Memory B cell (primary cell): ENCODE data around the gene CD63.

Experiments
- ATAC-seq: fragments of 150-1000 bp; cut with Tn5 transposase; 2 replicates; pipeline ENCODE4 v1.10.0; 2021; ENCODE audit warnings: low read depth, mild to moderate bottlenecking, moderate library complexity
- DNase-seq, 2 donors: peaks; one replicate each; pipeline ENCODE4 v3.0.0; 2022; ENCODE audit warnings: low spot score in 2 of 2
- H3K27ac Mint-ChIP-seq: one replicate; pipeline ENCODE4 v1.8.0; 2022; ENCODE audit warnings: mild to moderate bottlenecking, moderate library complexity, mixed read lengths
- H3K27me3 Mint-ChIP-seq: one replicate; pipeline ENCODE4 v1.8.0; 2022; ENCODE audit warnings: mixed read lengths
- H3K36me3 Mint-ChIP-seq: one replicate; pipeline ENCODE4 v1.8.0; 2022; ENCODE audit warnings: mild to moderate bottlenecking, mixed read lengths
- H3K4me1 Mint-ChIP-seq: one replicate; pipeline ENCODE4 v1.8.0; 2022; ENCODE audit warnings: mixed read lengths
- H3K4me3 Mint-ChIP-seq: one replicate; pipeline ENCODE4 v1.8.0; 2022; ENCODE audit warnings: mild to moderate bottlenecking, moderate library complexity, mixed read lengths
- H3K9me3 Mint-ChIP-seq: one replicate; pipeline ENCODE4 v1.8.0; 2022; ENCODE audit warnings: mixed read lengths

Gene CD63

GRCh38 chr12:55686366-55687010, 42.3 kb downstream of the CD63 start:
- Mint-ChIP-seq H3K27me3 (peaks cover 7% of the 10 kb centered on the region), H3K9me3 (no peaks in the 10 kb centered on the region), H3K4me3 (no peak overlapping the region), H3K36me3 (no peaks in the 10 kb centered on the region), H3K4me1 (peaks cover 21% of the 10 kb centered on the region), H3K27ac (no peak overlapping the region)
- DNase-seq (no peak), ATAC-seq (no peak)

DNA sequence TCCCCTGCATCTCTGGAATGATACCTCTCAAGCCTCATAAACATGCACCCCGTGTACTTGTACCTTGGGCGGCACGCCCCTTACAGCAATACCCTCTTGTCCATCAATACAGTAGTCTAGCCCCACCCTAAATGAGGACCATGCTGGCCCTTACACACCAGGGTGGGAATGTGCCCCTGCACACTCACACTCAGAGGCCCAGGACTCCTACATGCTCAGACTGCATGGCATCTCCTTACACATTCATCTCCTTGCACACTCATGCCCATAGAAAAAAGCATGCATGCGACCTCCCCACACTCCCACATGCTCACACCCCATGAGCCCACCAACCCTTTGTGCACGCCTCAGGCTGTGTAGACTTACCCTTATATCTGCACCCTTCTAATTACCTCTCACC, 43.1 kb downstream of the CD63 start:
- H3K36me3 Mint-ChIP-seq: no peaks in the 10 kb centered on the region
- ATAC-seq: no peak
- no peak for DNase-seq
- peaks cover 29% of the 10 kb centered on the region for H3K4me1 Mint-ChIP-seq
- H3K4me3 Mint-ChIP-seq: no peak overlapping the region
- peaks cover 7% of the 10 kb centered on the region for H3K27me3 Mint-ChIP-seq
- no peak overlapping the region for H3K27ac Mint-ChIP-seq
- H3K9me3 Mint-ChIP-seq: no peaks in the 10 kb centered on the region

GRCh38 chr12:55684761-55685370, 43.9 kb downstream of the CD63 start:
- H3K36me3 Mint-ChIP-seq: no peaks in the 10 kb centered on the region
- H3K27ac Mint-ChIP-seq: no peak overlapping the region
- peaks cover 29% of the 10 kb centered on the region for H3K4me1 Mint-ChIP-seq
- no peaks in the 10 kb centered on the region for H3K9me3 Mint-ChIP-seq
- no peak overlapping the region for H3K4me3 Mint-ChIP-seq
- H3K27me3 Mint-ChIP-seq: peaks cover 7% of the 10 kb centered on the region
- no peak for ATAC-seq
- DNase-seq: no peak

GRCh38 chr12:55683676-55684075, 45.1 kb downstream of the CD63 start:
- H3K9me3 Mint-ChIP-seq: no peaks in the 10 kb centered on the region
- H3K27me3 Mint-ChIP-seq: peaks cover 7% of the 10 kb centered on the region
- no peaks in the 10 kb centered on the region for H3K36me3 Mint-ChIP-seq
- ATAC-seq: no peak
- DNase-seq: no peak
- peak overlapping the region; percentile 28 for H3K27ac Mint-ChIP-seq
- H3K4me1 Mint-ChIP-seq: peaks cover 29% of the 10 kb centered on the region
- no peak overlapping the region for H3K4me3 Mint-ChIP-seq

- DNase-seq (no peak), ATAC-seq (peak; percentile 71)
- peaks cover 7% of the 10 kb centered on the region for H3K27me3 Mint-ChIP-seq
- H3K4me3 Mint-ChIP-seq: peak overlapping the region; percentile 76
- H3K4me1 Mint-ChIP-seq: peaks cover 29% of the 10 kb centered on the region
- H3K36me3 Mint-ChIP-seq: no peaks in the 10 kb centered on the region
- H3K9me3 Mint-ChIP-seq: no peaks in the 10 kb centered on the region
- H3K27ac Mint-ChIP-seq: no peak overlapping the region
Measured at GRCh38 chr12:55682087-55682796, 46.6 kb downstream of the CD63 start.

DNA sequence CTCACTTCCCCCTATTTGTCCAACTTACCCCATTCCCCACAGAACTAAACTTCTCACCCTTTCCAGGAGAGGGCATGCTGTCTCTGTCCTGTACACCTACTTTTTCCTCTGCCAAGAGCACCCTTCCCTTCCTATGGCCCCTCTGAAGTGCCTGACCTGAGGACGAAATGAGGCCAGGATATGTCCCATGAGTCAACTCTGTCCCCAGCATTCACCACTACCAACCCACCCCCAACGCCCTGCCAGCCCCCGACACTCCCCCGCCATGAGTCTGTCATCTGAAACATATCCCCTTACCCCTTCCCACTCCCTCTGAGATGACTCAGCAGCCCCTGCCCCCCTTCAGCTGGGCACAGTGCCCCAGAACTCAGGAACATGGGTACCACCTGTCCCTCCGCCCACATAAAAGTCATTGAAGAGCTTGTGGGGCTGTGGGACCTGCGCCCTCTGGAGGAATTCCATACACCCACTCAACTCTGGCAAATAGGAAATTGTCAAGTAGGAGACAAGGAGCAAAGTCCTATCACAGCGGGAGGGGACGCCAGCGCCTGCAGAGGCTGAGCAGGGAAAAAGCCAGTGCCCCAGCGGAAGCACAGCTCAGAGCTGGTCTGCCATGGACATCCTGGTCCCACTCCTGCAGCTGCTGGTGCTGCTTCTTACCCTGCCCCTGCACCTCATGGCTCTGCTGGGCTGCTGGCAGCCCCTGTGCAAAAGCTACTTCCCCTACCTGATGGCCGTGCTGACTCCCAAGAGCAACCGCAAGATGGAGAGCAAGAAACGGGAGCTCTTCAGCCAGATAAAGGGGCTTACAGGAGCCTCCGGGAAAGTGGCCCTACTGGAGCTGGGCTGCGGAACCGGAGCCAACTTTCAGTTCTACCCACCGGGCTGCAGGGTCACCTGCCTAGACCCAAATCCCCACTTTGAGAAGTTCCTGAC, 47.4 kb downstream of the CD63 start:
- H3K27ac Mint-ChIP-seq: no peak overlapping the region
- H3K36me3 Mint-ChIP-seq: no peaks in the 10 kb centered on the region
- ATAC-seq: peak; percentile 42
- peaks cover 26% of the 10 kb centered on the region for H3K4me1 Mint-ChIP-seq
- peaks cover 3% of the 10 kb centered on the region for H3K27me3 Mint-ChIP-seq
- H3K9me3 Mint-ChIP-seq: no peaks in the 10 kb centered on the region
- no peak for DNase-seq
- H3K4me3 Mint-ChIP-seq: peak overlapping the region; percentile 76

- H3K36me3 Mint-ChIP-seq: peaks cover under 1% of the 10 kb centered on the region
- H3K4me3 Mint-ChIP-seq: no peak overlapping the region
- no peaks in the 10 kb centered on the region for H3K9me3 Mint-ChIP-seq
- no peaks in the 10 kb centered on the region for H3K27me3 Mint-ChIP-seq
- DNase-seq: no peak
- H3K27ac Mint-ChIP-seq: no peak overlapping the region
- H3K4me1 Mint-ChIP-seq: peaks cover 28% of the 10 kb centered on the region
- ATAC-seq: no peak
Measured at GRCh38 chr12:55679691-55680090, 49.1 kb downstream of the CD63 start.

DNA sequence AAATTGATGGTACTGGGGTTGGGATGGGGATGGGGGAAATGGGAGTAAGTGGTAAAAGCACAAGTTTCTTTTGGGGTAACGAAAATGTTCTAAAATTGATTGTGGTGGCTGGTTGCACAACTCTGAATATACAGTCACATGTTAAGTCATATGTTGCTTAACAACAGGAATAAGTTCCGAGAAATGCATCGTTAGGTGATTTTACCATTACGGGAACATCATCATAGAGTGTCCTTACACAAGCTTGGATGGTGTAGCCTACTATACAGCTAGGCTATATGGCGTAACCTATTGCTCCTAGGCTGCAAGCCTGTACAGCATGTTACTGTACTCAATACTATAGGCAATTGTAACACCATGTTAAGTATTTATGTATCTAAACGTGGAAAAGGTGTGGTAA, 52.1 kb downstream of the CD63 start:
- Mint-ChIP-seq H3K9me3 (no peaks in the 10 kb centered on the region), H3K36me3 (peaks cover 6% of the 10 kb centered on the region), H3K27ac (no peak overlapping the region), H3K27me3 (no peaks in the 10 kb centered on the region), H3K4me3 (no peak overlapping the region), H3K4me1 (peaks cover 26% of the 10 kb centered on the region)
- DNase-seq (no peak), ATAC-seq (no peak)

DNA sequence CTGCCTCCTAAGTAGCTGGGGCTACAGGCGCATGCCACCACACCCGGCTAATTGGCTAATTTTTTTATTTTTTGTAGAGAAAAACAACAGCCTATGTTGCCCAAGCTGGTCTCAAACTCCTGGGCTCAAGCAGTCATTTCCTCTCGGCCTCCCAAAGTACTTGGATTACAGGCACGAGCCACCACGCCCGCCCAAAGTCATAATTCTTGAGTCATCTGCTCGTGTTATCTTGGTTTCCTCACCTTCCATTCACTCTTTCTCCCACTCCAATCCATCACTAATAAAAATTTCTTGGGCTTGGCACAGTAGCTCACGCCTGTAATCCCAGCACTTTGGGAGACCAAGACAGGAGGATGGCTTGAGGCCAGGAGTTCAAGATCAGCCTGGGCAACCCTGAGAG, 53.1 kb downstream of the CD63 start:
- peak overlapping the region; percentile 24 for H3K27ac Mint-ChIP-seq
- no peaks in the 10 kb centered on the region for H3K27me3 Mint-ChIP-seq
- H3K4me1 Mint-ChIP-seq: peaks cover 16% of the 10 kb centered on the region
- H3K36me3 Mint-ChIP-seq: peaks cover 6% of the 10 kb centered on the region
- DNase-seq (no peak), ATAC-seq (no peak)
- no peaks in the 10 kb centered on the region for H3K9me3 Mint-ChIP-seq
- no peak overlapping the region for H3K4me3 Mint-ChIP-seq
